C4-2B (cell line): ENCODE measurements around the gene PLA1A.

ENCODE experiments used
- ZFX ChIP-seq: fragments of 450-650 bp; IDR thresholded peaks from 2 replicates; pipeline ENCODE4 v1.6.1; 2017
- TF ChIP-seq, protein P1 (sequence below): fragments of 450-650 bp; conservative IDR thresholded peaks from 2 replicates; pipeline ENCODE4 v1.5.1; 2017; ENCODE audit warnings: mild to moderate bottlenecking

DNA sequence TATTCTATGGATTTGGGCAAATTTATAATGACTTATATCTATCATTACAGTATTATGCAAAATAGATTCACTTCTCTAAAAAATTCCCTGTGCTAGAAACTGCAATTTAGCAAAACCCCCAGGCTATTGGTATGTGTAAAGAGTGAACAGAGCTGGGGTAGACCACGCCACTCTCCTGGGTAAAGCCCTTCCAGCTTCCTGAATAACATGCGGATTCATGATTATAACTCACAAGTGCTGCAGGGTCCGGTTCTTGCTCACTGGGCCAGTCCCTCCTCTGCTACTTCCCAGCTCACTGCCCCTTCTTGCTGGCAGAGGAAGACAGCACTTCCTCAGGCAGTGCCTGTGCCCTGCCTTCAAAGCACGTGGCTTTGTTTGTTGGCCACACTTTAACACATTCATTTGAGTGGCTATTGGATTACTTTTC lies 42.4 kb upstream of the PLA1A start:
- TF ChIP-seq, protein P1, sequence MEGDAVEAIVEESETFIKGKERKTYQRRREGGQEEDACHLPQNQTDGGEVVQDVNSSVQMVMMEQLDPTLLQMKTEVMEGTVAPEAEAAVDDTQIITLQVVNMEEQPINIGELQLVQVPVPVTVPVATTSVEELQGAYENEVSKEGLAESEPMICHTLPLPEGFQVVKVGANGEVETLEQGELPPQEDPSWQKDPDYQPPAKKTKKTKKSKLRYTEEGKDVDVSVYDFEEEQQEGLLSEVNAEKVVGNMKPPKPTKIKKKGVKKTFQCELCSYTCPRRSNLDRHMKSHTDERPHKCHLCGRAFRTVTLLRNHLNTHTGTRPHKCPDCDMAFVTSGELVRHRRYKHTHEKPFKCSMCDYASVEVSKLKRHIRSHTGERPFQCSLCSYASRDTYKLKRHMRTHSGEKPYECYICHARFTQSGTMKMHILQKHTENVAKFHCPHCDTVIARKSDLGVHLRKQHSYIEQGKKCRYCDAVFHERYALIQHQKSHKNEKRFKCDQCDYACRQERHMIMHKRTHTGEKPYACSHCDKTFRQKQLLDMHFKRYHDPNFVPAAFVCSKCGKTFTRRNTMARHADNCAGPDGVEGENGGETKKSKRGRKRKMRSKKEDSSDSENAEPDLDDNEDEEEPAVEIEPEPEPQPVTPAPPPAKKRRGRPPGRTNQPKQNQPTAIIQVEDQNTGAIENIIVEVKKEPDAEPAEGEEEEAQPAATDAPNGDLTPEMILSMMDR: no peak
- TF ChIP-seq ZFX: no peak
